ENCODE results near the gene ME3.

The ME3 gene

DNA sequence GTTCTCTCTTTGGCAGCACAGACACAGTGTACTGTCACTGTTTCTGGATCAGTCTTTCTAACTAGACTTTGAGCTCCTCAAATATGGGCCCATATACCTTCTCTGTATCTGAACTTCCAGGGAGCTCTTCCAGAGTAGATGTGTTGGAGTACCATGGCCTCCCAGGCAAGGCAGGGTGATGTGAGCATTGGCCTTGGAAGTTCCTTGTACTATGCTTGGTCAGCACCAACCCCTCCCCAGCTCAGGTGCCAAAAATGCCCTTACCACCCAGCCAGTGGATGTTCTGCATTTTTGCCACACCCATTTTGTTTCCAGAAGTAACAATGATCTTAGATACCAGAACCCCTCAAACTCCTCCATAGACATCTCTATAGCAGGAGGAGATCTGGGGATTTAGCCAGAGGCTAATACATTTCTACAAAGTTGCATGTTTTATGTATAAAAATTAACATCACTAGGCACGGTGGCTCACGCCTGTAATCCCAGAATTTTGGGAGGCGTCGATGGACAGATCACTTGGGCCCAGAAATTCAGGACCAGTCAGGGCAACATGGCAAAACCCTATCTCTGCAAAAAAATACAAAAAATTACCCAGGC, 165.1 kb downstream of the ME3 start:
- no peak for DNase-seq (ENCODE audit: low read depth)
- no peak overlapping the region for H3K4me3 ChIP-seq (ENCODE audit: low read depth, low read length)
- TF ChIP-seq, protein P1, sequence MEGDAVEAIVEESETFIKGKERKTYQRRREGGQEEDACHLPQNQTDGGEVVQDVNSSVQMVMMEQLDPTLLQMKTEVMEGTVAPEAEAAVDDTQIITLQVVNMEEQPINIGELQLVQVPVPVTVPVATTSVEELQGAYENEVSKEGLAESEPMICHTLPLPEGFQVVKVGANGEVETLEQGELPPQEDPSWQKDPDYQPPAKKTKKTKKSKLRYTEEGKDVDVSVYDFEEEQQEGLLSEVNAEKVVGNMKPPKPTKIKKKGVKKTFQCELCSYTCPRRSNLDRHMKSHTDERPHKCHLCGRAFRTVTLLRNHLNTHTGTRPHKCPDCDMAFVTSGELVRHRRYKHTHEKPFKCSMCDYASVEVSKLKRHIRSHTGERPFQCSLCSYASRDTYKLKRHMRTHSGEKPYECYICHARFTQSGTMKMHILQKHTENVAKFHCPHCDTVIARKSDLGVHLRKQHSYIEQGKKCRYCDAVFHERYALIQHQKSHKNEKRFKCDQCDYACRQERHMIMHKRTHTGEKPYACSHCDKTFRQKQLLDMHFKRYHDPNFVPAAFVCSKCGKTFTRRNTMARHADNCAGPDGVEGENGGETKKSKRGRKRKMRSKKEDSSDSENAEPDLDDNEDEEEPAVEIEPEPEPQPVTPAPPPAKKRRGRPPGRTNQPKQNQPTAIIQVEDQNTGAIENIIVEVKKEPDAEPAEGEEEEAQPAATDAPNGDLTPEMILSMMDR (IDR thresholded peaks at IDR 0.05; ENCODE audit: low read depth, low read length, missing control alignments) = no peak
- in situ Hi-C loops (cut with HindIII; ENCODE audit: low sequenced_read_pairs) = no loop called here

DNA sequence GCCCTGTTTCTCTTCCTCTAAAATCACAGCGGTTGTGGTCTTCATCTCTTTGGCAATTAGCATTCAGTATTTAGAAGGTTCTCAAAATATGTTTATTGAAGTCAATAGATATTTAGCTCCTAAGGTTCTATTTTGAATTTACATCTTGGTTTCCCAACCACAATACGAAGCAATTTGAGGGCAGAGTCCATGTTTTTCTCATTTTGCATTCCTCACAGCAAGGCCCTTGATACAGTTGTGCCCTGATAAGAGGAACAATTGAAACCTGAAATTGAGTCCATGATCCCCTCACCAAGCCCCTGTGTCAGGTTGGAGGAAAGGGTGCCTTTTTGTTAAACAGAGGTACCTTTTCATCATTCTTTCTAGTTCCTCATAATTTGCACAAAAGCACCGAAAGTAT, 166.2 kb downstream of the ME3 start:
- TF ChIP-seq, protein P1 (IDR thresholded peaks at IDR 0.05; ENCODE audit: low read depth, low read length, missing control alignments) = no peak
- DNase-seq (ENCODE audit: low read depth) = no peak
- in situ Hi-C loops (cut with HindIII; ENCODE audit: low sequenced_read_pairs) = no loop called here
- H3K4me3 ChIP-seq (ENCODE audit: low read depth, low read length) = no peak overlapping the region

DNA sequence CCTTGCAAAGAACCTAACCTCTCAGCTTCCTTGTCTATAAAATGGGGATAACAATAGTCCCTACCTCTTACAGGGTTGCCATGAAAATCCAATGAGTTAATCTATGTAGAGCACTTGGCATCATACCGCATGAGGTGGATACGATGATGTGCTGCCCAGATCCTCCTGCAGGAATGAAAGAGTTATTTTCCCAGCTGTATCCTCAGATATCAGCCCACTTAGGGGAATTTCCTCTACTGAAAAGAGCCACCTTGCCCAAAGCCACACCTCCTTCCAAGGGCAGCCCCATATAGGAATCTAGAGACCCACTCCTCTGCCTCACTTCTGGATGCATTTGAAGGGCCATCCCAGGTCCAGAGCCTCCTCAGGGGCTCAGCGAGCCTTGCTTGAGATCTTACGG, 169.3 kb downstream of the ME3 start:
- no peak overlapping the region for H3K4me3 ChIP-seq (ENCODE audit: low read depth, low read length)
- TF ChIP-seq, protein P1 (IDR thresholded peaks at IDR 0.05; ENCODE audit: low read depth, low read length, missing control alignments) = no peak
- in situ Hi-C loops (cut with HindIII; ENCODE audit: low sequenced_read_pairs) = no loop called here
- no peak for DNase-seq (ENCODE audit: low read depth)

DNA sequence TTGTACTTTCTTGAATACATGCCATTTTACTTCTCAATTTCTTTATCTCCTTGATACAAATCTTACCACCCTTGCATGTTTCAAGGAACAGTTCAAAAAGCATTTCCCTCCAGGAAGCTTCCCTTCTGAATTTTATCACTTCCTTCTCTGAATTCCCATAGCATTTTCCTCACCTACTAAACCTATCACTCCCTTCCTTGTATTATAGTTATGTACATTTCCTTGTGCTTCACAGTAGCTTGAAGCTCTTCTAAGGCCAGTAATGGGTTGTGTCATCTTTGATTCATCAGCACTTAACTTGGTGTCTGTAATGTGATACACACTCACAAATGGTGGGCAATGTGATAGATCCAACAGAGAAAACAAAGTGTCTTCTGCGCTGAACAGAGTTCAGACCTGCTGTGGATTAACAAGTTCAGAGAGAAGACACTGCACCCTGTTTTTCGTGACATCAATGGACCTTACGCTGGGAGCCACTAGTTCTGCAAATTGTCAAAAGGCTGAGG, 170.2 kb downstream of the ME3 start:
- no peak overlapping the region for H3K4me3 ChIP-seq (ENCODE audit: low read depth, low read length)
- no peak for DNase-seq (ENCODE audit: low read depth)
- TF ChIP-seq, protein P1 (IDR thresholded peaks at IDR 0.05; ENCODE audit: low read depth, low read length, missing control alignments) = no peak
- in situ Hi-C loops (cut with HindIII; ENCODE audit: low sequenced_read_pairs) = no loop called here

DNA sequence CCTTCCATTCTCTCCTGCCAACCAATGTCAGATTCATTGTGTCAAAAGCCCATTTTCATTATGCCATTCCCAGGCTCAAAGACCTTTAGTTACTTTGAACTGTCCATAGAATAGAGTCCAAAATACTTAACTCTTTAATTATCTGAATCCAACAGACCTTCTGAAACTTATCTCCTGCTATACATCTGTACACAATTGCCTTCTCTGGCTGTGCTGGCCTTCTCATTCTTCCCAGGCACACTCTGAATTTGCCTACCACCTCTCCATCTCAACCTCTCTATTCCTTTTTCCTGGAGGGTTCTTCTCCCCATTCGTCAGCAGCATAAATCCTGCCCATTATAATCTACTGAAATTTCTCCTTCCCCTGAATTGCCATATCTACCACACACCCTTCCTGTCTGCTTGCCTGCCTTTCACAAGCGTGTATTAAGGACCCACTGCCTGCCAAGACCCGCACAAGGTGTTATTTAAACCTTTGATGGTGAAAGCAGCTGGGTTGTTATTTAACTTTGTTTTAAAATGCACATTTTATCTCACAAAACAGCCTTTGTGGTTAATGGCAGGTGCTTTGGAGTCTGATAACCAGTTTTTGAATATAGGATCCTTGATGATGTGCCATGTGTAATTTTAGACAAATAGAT, 171.8 kb downstream of the ME3 start:
- no peak overlapping the region for H3K4me3 ChIP-seq (ENCODE audit: low read depth, low read length)
- no peak for DNase-seq (ENCODE audit: low read depth)
- in situ Hi-C loops (cut with HindIII; ENCODE audit: low sequenced_read_pairs) = no loop called here
- TF ChIP-seq, protein P1 (IDR thresholded peaks at IDR 0.05; ENCODE audit: low read depth, low read length, missing control alignments) = no peak

DNA sequence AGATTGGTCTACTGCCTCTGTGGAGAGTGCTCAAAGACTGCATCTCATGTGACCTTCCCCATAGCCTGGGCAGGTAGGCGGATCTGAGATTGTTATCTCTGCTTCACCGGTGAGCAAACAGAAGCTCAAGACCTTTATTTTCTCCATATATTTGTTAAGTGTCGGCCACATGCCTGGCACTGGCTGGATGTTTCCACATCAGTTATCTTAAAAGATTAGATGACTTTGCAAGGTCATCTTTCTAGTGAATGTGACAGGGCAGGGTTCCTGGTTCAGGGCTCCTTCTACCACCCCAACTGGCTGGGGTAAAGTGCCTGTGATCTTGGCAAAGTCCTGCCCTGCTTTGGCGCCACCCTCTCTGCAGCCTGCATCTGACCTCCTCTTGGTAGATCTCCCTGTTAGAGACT, 172.7 kb downstream of the ME3 start:
- TF ChIP-seq, protein P1 (IDR thresholded peaks at IDR 0.05; ENCODE audit: low read depth, low read length, missing control alignments) = no peak

More for the DNA sequence above, 172.7 kb downstream of the ME3 start:
- DNase-seq (ENCODE audit: low read depth) = no peak
- H3K4me3 ChIP-seq (ENCODE audit: low read depth, low read length) = no peak overlapping the region
- in situ Hi-C loops (cut with HindIII; ENCODE audit: low sequenced_read_pairs) = no loop called here

Measured in astrocyte of the cerebellum (primary cell).